Colon (tissue), 2 donors: ENCODE measurements around the gene RNU6-9.

Source experiments
- FAIRE-seq: peaks from 2 replicates; lab custom pipeline; 2012; peaks lifted over from hg19 to GRCh38; lab: Jason Lieb, UNC
- donor health status: control.
- donor health status: control.

RNU6-9 gene

DNA sequence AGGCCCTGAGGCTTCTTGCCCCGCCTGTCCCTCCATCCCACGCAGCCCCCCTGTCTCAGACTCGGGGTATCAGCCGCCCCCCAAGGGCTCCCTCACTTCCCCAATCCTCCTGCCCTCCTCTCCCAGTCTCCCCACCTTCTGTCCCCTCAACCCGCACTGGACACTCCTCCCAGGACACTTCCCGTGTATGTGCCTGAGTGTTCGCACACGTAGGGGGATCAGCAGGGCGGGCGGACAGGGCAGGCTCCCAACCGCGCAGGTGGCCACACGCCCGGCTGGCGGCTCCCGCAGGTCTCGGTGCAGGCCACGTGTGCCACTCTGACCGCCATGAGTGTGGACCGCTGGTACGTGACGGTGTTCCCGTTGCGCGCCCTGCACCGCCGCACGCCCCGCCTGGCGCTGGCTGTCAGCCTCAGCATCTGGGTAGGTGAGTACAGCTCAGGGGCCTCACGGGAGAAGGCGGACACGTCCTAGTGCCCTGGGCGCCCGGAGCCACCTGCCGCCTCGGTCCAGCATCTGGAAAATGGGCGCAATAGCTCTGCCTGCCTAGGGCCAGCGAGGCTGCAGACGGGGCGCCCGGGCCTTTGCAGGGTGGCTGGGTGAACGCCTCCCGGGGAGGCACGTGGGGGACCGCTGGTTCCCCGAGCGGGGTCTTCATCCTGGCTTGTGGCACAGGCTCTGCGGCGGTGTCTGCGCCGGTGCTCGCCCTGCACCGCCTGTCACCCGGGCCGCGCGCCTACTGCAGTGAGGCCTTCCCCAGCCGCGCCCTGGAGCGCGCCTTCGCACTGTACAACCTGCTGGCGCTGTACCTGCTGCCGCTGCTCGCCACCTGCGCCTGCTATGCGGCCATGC, 26.1 kb downstream of the RNU6-9 start:
- no peak for FAIRE-seq

DNA sequence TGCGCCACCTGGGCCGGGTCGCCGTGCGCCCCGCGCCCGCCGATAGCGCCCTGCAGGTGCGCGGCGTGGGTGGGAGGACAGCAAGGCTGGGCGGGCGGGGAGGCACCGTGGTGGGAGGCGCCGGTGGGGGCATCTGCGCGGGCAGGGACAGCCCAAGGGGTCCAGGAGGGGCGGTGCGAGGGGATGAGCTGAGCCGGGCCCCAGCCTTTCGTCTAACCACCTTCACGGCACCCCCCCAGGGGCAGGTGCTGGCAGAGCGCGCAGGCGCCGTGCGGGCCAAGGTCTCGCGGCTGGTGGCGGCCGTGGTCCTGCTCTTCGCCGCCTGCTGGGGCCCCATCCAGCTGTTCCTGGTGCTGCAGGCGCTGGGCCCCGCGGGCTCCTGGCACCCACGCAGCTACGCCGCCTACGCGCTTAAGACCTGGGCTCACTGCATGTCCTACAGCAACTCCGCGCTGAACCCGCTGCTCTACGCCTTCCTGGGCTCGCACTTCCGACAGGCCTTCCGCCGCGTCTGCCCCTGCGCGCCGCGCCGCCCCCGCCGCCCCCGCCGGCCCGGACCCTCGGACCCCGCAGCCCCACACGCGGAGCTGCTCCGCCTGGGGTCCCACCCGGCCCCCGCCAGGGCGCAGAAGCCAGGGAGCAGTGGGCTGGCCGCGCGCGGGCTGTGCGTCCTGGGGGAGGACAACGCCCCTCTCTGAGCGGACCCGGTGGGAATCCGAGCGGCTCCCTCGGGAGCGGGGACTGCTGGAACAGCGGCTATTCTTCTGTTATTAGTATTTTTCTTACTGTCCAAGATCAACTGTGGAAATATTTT, 27.0 kb downstream of the RNU6-9 start:
- FAIRE-seq: no peak

DNA sequence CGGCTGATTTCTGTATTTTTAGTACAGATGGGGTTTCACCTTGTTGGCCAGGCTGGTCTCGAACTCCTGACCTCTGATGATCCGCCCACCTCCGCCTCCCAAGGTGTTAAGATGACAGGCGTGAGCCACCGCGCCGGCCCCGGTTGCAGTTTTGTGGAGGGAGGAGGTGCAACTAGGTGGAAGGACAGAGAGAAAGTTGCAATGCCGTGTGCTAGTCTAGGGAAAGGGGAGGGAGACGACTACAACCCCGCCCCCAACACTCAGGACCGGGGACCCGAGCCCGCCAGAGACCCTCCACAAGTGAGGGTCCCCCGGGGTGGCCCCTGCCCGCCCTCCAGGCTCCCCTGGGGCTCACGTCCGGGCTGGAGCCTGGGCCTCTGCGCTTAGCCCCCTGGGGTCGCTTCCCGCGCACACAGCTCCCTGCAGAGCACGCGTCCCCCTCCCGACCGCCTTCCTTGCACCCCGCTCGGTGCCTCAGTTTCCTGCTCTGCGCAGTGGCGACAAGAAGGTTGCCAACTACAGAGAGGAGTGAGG, 31.3 kb downstream of the RNU6-9 start:
- no peak for FAIRE-seq

DNA sequence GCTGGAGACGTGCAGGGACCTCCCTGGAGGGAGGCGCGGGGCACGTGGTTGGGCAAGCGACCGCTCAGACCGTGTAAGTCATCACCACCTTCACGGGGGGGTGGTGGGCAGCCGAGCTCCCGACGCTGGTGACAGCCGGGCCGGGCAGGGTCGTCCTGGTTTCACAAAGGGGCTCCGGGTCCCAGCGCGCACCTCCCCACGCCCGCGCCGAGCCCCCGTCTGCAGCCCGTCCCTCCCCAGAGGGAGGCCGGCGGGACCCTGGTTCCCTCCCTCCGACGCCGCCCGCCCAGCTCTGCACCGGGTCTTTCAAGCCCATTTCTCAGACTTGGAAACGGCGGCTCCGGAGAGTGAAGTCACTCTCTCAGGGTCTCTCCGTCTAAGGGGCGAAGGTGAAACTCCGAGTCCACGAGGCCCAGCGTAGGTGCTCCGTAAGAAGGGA, 31.8 kb downstream of the RNU6-9 start:
- no peak for FAIRE-seq

DNA sequence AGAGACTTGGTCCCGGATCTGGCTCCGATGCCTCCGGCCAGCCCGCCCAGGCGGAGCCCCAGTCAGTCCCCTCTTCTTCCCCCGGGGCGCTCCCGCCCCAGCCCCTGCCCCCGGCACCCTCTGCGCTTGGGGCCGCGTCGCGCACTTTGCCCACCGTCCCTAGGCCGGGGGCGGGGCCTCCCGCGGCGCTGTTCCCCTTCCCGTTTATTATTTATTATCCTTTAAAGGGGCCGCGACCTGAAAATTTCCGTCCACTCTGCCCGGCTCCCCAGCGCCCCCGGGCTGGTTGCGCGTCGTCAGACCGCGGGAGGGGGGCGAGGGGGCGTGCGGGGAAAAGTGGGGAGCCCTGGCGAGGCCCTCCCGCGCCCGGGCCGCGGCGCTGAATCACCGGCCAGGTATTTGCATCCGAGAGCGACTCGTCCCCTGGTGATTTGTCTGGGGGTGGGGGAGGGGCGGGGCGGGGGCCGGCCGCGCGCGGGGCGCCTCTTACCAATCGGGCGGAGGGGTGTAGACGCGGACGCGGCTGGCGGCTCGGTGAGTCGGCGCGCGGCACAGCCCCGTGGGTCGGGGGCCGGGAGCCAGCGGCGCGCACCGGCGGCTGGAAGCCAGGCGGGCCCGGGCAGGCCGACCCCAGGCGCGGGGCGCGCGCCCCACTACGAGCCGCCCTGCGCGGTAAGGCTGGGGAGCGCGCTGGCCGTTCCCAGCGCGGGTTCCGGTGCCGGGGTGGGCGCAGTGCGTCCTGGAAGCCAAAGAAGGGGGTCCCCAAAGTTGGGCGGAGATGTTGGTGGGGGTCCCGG, 32.4 kb downstream of the RNU6-9 start, which contains the start of gene ARID3A:
ARID3A (plus strand) TSS at position 510 of the 797 bp plus-strand sequence. CDS start 3,494 bp downstream, outside the sequence.
- FAIRE-seq: no peak

DNA sequence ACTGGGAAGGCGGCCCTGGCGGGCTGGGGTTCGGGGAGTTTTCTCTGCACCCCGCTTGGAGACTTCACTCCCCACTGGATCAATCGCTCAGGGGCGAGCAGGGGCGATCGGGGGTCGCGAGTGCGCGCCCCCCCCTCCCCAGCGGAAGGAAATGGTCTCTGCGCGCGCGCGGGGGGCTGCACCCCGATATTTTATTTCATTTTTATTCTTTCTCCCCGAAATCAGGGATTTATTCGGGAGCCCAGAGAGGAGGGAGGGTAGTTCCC, 33.0 kb downstream of the RNU6-9 start:
- no peak for FAIRE-seq

DNA sequence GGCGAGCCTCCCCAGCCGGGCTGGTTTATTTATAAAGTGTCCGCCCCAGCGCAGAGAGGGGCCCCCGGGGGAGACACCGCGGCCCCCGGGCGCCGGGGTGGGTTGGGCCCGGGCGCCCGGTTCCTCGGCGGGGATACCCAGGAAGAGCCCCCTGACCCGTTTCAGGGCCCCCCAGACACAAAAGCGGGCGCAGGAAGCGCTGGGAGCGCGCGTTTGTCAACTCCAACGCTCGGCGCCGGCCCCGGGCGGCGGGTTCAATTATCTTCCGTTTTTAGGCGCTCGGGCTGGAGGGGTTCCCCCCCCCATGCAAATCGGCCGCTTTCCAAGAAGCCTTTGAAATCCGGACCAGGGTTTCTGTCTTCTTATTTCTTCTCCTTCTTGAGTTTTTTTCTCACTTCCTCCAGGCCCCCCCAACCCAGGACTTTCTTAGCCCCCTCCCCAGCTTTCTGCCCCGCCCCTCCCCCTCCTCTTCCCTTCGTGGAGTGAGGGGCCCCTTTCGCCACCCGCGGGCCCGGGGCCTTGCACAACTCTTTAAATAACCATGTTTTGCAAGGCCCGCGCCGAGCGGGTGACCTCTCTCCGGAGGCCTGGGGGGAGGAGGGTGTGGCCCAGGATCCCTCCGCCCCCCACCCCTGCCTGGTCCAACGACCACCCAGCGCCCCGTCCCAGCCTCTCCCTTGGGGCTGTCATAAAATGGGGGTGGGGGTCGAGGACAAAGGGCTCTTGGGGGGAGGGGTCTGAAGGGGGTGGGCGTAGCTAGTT, 33.5 kb downstream of the RNU6-9 start:
- no peak for FAIRE-seq

DNA sequence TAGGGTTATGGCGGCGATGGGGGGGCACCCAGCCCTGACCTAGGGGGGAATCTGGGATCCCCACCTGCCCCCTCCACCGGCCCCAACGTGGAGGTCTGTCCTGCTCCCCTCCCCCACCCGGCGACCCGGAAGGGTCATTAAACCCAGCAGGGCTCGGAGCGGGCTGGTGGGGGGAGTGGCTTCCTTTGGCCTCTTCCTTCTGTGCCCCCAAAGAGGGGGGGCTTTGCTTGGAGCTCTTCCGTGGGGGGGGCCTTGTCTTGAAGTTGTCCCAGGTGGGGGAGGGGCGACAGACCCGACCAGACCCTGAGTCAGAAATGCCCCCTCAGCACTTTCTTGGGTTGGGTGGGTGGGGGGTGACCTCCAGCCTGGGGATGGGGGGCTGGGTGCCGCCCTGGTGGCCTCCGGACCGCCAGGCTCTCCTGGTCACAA, 34.1 kb downstream of the RNU6-9 start:
- no peak for FAIRE-seq

DNA sequence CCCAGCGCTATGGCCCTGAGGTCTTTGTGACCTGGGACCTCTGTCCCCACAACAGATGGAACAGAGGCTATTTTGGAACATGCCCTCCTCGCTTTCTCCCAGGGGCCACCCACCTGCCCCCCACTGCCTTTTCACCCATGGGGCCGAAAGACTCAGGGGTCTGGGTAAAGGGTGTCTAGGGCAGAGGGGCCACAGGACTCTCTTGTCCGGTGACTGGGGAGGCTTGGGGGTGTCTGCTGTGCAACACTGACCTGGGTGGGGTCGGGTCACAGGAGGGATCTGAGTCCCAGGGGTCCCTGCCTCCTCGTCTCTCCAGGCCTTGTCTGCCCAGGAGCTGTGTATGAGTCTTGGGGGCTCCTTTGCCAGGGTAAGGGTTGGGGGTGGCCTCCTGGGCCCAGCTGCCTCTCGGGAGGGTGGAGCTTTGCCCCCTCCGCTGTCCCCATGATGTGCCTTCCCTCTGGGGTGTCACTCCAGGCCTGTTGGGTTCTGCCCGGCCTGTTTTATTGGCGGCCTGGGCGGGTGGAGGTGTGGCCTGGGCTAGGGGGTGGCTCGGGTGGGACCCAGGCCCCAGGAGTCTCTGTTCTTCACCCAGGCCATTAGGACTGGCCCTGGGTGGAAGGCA, 34.6 kb downstream of the RNU6-9 start:
- no peak for FAIRE-seq

DNA sequence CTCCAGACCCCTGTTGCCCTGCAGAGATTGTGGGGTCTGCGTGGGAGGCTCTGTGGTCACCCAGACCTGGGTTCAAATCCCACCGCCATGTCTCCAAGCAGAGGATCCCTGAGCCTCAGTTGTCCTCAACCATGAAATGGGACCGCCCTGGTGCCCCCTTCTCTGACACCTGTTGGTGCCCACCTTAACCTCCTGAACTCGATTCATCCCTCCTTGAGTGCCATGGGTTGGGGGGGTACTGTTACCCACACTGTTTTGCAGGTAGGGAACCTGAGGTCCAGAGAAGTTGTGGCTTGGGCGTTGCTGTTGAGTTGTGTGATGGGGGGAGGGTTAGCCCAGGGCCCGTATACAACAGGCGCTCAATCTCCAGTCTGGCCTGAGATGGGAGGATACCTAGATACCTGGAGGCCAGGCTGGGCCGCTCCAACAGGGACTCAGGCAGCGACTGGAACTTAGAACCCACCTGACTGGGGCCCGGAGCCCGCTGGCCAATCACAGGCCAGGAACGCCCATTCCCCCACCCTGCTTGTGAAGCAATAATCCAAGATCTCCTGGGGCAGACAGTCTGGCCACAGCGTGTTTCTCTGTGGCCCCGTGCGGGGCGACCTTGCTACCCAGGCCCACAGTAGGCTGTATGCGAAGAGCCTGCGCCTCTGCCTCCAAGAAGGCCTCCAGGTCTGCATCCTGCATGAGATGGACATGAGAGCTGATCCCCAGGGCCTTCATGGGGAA, 35.4 kb downstream of the RNU6-9 start:
- no peak for FAIRE-seq

DNA sequence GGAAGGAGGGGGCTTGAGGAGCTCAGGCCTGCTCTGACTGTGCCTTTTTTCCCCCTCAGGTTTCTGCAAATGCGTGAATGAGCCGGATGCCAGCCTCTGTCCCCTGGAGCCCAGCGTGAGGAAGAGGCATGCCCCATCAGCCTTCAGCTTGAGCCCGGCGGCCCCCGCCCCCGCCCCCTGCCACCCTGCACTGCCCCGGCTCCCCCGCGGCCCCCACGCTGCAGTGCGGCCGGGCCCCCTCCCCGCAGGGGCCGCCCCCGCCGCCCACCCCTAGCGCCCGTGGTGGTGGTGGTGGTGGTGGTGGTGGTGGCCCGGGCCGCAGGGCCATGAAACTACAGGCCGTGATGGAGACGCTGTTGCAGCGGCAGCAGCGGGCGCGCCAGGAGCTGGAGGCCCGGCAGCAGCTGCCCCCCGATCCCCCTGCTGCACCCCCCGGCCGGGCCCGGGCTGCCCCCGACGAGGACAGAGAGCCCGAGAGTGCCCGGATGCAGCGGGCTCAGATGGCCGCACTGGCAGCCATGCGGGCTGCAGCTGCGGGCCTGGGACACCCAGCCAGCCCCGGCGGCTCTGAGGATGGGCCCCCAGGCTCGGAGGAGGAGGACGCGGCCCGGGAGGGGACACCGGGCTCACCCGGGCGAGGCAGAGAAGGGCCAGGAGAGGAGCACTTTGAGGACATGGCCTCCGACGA, 36.1 kb downstream of the RNU6-9 start:
- no peak for FAIRE-seq

DNA sequence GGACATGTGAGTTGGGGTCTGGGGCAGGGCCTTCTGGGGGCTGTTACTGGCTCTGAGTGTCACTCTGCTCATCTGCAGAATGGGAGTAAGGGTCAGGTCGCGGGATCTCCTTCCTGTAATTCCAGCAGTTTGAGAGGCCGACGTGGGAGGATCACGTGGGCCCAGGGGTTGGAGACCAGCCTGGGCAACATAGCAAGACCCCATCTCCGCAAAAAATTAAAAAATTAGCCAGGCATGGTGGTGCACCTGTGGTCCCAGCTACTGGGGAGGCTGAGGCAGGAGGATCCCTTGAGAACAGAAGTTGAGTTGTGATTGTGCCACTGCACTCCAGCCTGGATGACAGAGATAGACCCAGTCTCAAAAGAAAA, 36.6 kb downstream of the RNU6-9 start:
- no peak for FAIRE-seq

DNA sequence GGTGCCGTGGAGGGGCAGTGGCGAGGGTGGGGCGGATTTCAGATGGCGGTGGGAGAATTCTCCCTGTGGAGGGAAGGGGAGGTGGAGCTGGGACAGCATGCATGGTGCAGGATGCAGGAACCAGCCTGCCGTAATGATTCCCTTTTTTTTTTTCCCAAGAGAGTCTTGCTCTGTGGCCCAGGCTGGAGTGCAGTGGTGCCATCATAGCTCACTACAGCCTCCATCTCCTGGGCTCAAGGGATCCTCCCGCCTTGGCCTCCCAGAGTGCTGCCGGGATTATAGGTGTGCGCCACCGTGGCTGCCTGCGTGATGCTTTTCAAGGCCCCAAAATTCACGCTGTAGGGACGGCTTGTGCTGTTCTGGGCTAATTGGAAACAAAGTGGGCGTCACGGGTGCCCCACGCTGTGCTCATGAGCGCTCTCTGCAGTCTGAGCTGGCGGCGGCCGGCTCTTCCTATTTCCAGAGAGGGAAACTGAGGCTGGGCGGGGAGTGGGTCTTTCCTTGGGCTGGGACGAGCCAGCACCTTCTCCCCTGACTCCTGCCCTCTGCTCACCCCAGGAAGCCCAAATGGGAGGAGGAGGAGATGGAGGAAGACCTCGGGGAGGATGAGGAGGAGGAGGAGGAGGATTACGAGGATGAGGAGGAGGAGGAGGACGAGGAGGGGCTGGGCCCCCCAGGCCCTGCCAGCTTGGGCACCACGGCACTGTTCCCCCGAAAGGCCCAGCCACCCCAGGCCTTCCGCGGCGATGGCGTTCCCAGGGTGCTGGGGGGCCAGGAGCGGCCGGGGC, 38.8 kb downstream of the RNU6-9 start:
- FAIRE-seq: no peak

DNA sequence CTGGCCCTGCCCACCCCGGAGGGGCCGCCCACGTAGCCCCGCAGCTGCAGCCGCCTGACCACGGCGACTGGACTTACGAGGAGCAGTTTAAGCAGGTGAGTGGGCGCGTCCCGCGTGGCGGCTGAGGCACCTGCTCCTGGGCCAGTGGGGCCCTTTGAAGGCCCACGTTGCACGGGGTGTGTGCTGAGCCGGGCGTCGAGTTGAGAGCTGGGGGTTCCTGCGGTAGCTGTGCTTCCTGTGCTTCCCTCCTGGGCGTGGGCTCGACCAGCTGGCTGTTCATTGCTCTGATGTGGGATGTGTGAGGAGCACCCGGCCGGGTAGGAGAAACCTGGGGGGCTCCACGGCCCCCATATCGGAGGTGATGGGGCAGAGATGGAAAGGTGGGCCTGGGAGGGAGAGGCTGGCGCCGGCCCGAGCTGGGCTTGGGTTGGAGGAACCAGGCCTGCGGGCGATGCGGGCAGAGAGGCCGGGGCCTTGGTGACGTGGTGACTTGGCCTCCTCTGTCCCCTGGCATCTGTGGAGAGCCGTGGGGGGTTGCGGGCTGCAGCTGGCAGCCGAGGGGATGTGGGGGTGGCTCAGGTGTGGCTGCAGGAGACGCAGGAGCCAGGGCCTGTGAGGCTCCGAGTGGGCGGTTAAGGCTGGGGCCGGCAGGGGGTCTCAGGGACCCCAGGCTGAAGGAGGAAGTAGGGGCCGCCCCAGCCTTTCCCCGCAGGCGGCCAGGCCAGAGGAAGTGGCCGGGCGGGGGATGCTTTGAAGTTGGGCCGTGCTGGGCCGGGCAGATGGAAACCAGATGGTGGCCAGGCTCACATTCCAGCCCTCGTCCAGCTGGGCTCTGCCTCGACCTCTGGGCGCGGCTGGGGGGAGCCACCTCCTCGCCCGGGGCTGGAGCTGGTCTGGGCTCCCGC, 39.6 kb downstream of the RNU6-9 start:
- no peak for FAIRE-seq

DNA sequence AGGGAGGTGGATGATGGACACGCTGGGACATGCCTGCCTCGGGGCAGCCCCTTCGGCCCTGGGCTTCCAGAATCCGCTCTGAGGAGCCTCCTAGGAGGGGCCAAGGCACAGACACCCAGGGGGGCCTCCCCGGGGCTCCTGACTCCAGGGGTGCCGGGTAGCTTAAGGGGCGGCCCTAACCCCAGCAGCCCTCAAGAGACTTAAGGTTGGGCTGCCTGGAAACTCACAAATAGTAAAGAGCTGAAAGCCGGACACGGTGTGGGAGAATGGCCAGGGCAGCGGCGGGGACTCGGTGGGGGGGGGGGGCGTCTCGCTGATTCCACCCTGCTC, 40.2 kb downstream of the RNU6-9 start:
- no peak for FAIRE-seq

DNA sequence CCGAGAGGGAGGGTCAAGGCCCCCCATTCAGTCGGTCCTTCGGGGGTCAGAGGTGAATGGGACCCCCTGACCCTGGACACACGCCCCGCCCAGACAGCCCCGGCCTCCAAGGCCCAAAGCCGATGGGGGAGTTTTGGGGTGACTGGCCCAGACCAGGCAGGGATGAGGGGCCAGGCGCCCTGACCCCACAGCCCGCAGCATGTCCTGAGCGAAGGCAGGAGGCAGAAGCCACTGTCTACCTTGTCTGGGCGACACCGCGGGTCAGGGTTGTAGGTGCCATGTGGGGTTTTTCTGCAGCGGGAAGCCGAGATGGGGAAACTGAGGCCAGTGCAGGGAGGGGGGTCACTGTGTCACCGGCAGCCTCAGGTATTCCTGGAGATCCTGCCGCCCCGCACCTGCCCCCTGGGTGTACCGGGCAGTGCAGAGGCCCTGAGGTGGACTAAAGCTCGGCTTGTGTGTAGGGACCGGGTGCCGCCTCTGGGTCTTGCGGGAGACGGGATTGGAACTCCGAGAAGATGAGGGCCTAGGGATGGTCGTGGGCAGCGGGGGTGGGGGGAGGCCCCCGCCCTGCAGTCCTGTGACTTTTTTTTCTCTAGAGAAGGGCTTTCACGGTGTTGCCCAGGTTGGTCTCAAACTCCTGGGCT, 41.0 kb downstream of the RNU6-9 start:
- no peak for FAIRE-seq

DNA sequence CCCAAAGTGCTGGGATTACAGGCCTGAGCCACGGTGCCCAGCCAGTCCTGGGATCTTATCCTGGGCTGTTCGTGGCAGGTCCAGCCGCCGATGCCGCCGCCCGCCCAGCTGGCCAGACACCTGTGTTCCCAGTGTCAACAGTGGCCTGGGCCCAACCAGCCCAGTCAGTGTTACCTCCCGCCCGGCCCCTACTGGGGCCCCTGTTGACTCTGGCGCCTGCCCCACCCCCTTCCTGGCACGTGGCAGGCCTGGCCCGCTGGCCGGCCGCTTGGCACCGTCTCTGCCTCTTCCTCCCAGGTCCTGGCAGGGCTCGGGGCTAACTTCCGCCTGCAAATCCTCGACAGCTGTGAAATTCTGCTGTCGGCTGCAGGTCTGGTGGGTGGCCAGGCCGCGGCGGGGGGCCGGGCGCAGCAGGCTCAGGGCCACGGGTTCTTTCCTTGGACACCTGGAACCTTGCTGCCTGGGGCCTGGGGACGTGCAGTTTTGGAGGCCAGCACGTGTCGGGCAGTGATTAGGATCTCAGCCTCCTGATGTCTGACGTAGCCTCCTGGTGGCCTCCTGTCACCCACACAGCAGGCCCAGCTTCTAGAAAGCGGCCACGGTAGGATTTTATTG, 41.7 kb downstream of the RNU6-9 start:
- FAIRE-seq: no peak
